NT2/D1 (cell line): ENCODE data around the gene SLC25A21.

Experiments used
- SUZ12 ChIP-seq: IDR thresholded peaks from 2 replicates; pipeline ENCODE4 v1.6.1; 2011; ENCODE audit not compliant: insufficient read length, insufficient read depth; ENCODE audit errors: extremely low read depth
- YY1 ChIP-seq: IDR thresholded peaks from 2 replicates; pipeline ENCODE4 v1.6.1; 2011; ENCODE audit not compliant: insufficient read length, insufficient read depth
- ZNF274 ChIP-seq: IDR thresholded peaks from 2 replicates; pipeline ENCODE4 v1.6.1; 2011; ENCODE audit warnings: mild to moderate bottlenecking, low read depth, low read length

GRCh38 chr14:36766974-36767373 lies 405.4 kb downstream of the SLC25A21 start:
- TF ChIP-seq ZNF274: no peak
- TF ChIP-seq YY1: no peak
- no peak for TF ChIP-seq SUZ12
